GM19468 (cell line): Measurements from ENCODE around the gene ZBTB40.

Source experiments
- ATAC-seq: cut with Tn5 transposase; IDR thresholded peaks from one replicate; pipeline ENCODE4 v1.9.1; 2021; ENCODE audit warnings: mild to moderate bottlenecking, moderate library complexity, moderate number of reproducible peaks; ENCODE audit not compliant: unreplicated experiment; ENCODE audit errors: extremely low read depth

Gene ZBTB40

DNA sequence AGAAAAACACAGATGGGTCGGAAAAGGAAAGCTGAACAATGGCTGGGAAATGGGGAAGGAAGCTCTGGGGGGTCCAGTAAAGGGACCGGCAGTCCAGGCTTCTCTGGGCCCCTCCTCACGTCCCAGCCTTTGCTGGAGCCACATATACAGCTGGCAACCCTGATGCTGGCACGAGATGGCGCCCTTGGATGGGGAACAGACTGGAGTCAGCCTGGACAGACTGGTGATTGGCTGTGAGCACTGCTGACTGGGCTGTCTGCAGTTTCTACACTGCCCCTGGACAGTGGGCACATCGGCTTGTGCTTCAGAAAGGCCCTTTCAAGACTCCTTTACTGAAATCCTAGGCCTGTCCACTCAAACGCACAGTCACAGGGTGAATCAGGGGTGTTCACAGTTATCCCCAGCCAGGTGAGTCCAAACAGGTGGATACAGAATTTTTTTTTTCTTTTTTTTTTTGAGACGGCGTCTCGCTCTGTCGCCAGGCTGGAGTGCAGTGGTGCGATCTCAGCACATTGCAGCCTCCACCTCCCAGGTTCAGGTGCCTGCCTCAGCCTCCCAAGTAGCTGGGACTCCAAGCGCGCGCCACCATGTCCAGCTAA is 31.1 kb upstream of the ZBTB40 start:
- ATAC-seq: no peak

DNA sequence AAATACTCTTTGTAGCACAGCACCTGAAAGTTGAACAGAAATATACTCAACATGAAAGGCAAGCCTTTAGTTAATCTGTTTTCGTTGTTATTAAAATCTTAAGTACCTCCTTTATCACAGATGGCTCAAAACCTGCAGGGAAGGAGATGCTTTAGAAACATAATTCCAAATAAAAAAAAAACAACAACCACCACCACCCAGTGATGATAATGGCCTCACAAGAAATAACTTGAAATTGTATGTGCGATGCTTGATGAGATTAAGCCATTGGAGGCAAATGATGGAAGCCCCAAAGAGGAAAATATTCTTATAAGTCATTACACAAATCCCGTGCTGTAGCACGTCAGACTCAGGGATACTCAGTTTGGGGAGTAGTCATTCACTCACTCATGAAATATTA is 24.9 kb upstream of the ZBTB40 start:
- no peak for ATAC-seq

DNA sequence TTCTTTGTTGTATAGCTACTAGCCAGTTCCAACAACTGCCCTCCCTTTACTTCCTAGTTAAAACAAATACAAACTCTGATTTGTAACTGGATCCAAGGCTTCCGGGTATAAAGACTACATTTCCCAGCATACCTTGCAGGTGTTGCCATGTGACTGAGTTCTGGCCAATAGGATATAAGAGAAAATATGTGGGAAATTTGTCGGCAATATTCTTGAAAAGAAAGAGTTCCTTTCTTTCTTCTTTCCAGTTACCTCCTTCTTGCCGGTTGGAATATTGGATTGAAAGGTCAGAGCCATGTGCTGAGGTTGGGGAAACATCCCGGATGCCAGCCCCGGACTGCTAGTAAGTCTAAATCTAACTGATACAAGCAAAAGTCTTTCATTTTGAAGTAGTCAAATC is 23.0 kb upstream of the ZBTB40 start:
- ATAC-seq: no peak

- ATAC-seq: no peak
Measured at GRCh38 chr1:22431965-22432364, 19.7 kb upstream of the ZBTB40 start.

DNA sequence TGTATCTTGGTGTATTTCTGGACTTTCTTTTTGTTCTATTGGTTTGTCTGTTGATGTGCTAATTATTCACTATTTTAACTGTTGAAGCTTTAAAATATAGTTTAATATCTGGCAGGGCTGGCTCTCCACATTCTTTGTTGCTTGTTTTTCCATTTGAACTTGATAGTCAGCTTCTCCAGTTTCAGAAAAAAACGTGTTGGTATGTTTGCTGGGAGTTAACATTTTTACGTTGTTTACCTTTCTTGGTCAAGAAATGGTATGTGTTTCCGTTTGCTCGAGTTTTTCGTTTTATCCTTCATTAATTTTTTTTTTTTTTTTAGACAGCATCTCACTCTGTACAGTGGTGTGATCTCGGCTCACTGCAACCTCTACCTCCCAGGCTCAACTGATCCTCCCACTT is 16.9 kb upstream of the ZBTB40 start:
- ATAC-seq: no peak

GRCh38 chr1:22436948-22437347 is 14.7 kb upstream of the ZBTB40 start:
- no peak for ATAC-seq

DNA sequence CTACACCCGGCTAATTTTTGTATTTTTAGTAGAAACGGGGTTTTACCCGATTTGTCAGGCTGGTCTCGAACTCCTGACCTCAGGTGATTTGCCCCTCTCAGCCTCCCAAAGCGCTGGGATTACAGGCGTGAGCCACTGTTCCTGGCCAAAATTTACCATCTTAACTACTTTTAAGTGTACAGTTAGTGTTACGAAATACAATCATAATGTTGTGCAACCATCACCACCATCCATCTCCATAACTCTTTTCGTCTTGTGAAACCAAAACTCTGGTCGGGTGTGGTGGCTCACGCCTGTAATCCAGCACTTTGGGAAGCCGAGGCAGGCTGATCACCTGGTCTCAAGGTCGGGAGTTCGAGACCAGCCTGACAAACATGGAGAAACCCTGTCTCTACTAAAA is 14.1 kb upstream of the ZBTB40 start:
- ATAC-seq: no peak

DNA sequence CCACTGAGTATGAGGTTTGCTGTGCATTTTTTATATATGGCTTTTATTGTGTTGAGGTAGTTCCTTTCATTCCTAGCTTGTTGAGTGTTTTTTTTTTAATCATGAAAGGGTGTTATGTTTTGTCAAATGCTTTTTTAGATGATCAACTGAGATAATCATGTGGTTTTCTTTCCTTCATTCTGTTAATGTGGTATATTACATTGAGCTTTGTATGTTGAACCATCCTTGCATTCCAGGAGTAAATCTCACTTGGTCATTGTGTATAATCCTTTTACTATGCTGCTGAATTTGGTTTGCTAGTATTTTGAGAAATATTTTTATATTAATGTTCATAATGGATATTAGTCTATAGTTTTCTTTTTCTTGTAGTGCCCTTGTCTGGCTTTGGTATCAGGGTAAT is 11.1 kb upstream of the ZBTB40 start:
- no peak for ATAC-seq

GRCh38 chr1:22442212-22442894 is 9.3 kb upstream of the ZBTB40 start:
- ATAC-seq: no peak

- no peak for ATAC-seq
Measured at GRCh38 chr1:22443332-22443731, 8.3 kb upstream of the ZBTB40 start.

DNA sequence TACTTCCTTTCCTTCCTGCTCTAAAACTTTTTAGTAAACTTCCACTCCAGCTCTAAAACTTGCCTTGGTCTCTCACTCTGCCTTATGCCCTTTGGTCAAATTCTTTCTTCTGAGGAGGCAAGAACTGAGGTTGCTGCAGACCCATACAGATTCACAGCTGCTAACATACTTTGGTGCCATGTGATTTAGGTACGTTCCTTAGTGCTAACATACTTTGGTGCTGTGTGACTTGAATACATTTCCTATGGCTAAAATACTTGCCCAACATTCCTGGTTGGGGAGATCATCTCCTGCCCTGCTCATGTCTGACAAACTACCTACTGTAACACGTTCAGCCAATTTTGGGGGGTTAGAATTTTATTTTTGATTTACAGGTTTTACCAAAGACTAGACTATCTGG is 6.8 kb upstream of the ZBTB40 start:
- ATAC-seq: no peak

DNA sequence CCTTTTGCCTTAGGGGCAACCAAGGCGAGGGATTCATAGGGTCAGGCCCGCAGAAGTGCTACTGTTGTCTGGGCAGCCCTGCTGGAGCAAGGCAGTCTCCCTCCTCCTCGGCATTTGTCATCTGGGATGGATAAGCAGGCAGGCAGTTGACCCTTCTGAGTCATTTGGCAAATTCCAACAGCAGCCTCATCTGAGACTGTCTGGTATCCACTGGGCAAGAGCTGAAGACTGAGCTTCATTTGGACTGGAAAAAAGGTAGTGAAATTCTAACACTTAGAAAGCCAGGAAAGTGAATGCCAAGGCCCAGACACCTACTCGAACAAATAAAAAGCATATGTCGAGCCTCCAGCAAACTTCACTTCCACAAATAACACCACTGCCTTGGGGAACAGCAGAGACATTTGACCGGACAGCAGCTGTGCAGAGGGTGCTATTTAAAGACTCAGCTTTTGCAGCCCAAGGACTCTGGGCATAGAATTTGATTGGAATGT is 4.0 kb upstream of the ZBTB40 start:
- ATAC-seq: no peak

DNA sequence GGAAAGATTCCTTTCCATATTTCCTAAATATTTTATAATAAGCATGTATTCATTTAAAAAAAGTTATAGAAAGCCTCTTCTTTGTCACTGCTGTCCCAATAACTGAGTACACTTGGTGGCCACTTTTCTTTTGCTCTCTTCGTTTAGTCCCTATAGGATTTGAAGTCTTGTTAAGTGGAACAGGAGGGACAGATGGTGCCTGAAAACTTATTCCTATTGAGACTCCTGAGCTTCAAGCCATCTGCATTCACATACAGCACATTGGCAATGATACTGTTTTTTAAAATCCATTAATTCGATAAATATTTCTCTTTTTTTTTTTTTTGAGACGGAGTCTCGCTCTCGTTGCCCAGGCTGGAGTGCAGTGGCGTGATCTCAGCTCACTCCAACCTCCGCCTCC is 2.0 kb upstream of the ZBTB40 start:
- ATAC-seq: no peak

DNA sequence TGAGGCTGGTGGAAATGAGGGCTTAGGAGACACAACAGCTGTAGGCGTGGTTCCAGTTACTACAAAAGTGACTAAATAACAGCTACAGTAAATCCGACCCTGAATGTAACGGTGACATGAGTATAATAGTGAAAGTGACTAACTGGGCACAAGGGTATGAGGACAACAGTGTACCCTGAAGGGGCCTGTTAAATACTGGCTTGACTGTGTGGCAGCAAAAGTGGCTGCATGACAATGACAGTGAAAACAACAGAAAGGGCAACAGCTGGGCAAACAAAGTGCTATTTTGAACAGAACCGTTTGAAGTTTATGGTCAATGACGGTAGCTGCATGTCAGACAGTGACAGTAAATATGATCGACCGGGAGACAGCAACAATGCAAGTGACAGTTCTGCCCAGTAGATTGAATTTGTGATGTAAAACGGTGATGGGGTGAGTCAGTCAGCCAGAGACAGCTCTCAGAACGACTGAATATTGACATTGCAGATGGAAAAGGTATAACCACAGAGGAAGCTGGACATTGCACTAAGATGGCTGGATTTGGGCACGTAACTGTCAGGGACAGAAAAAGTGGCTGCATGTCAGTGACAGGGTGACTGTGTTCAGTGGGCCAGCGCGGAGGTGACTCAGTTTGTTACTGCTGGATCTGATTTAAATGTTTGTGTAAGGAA is 1.2 kb upstream of the ZBTB40 start:
- ATAC-seq: no peak

- no peak for ATAC-seq
Measured at GRCh38 chr1:22452481-22452957, 868 bp downstream of the ZBTB40 start.

GRCh38 chr1:22453181-22453580 is 1.5 kb downstream of the ZBTB40 start:
- no peak for ATAC-seq

GRCh38 chr1:22454476-22455056 is 2.9 kb downstream of the ZBTB40 start:
- no peak for ATAC-seq

GRCh38 chr1:22457345-22457744 is 5.7 kb downstream of the ZBTB40 start:
- ATAC-seq: no peak

- ATAC-seq: no peak
Measured at GRCh38 chr1:22457836-22458235, 6.2 kb downstream of the ZBTB40 start.

DNA sequence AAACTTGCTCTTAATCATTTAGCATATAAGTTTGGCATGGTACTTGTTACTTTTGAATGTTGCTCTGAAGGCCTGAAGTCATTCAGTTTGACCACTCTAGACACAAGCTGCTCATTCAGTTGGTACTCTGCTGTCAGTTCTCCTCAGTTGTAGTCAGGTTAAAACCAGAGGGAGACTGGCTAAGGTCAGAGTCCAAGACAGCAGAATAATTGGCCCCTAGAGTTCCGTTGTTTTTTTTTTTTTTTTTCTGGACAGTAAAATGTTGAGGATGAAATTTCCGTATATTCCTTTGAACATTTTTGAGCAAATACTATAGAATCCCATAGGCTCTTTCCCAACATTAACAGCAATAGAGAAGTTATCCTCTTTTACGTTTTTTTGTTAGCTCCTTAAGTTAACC is 9.4 kb downstream of the ZBTB40 start:
- no peak for ATAC-seq
